ENCODE data around the gene LRRTM3.

DNA sequence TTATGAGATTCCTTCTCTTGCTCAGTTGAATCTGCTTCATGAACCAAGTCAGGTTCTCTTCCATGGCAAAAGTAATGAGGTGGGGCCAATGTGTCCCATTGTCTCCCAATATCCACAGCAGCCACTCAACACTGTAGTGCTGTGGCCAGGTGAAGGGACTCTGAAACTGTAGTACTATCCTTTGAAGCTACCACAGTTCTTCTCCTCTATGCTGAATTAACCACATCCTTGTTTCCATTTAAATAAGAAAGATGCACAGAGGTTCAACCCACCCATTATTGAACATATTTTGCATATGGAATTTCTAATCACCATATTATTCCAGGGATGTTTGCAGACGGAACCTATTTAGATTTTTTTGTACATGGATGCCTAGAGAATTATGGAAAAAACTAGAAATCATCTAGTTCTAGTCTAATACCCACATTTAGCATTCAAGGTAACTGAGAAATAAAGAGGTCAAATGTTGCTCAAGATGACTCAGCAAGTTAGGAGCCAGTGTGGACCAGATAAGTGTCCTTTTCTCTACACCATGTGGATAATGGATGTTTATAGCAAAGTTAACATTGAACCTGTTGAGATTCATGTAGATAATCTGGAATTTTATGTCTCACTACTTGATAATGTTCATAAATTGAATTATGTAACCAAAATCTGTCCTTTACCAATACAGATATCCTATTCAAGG lies 64.5 kb downstream of the LRRTM3 start:
- TF ChIP-seq CTCF (IDR thresholded peaks at IDR 0.05): no peak
- TF ChIP-seq POLR2A (IDR thresholded peaks at IDR 0.05): no peak

All from thyroid gland (tissue), 4 donors.